Ramos (cell line): ENCODE data around the gene HSD11B1L.
"Not testable (repeated sequence)": the region's sequence is repeated elsewhere in the genome, so short reads cannot be mapped to it uniquely, and the experiment has no call there.

Experiments
- in situ Hi-C: fragments of 300-500 bp; cut with MboI; formaldehyde crosslinking; loops from one replicate; pipeline ENCODE4 v1.14.3; 2022; ENCODE audit warnings: low sequenced_read_pairs; ENCODE audit not compliant: unreplicated experiment

The HSD11B1L gene

GRCh38 chr19:5697890-5698634 lies 17.2 kb downstream of the HSD11B1L start:
- in situ Hi-C loops: no loop called here

- in situ Hi-C loops: no loop called here
These were observed 18.0 kb downstream of the HSD11B1L start for GRCh38 chr19:5698635-5699422.

GRCh38 chr19:5700455-5701092 lies 19.7 kb downstream of the HSD11B1L start:
- in situ Hi-C loops: no loop called here

DNA sequence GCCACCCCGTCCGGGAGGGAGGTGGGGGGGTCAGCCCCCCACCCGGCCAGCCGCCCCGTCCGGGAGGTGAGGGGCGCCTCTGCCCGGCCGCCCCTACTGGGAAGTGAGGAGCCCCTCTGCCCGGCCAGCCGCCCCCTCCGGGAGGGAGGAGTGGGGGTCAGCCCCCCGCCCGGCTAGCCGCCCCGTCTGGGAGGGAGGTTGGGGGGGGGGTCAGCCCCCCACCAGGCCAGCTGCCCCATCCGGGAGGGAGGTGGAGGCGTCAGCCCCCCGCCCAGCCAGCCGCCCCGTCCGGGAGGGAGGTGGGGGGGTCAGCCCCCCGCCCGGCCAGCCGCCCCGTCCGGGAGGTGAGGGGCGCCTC lies 21.2 kb downstream of the HSD11B1L start:
- in situ Hi-C loops: not testable (repeated sequence)

GRCh38 chr19:5703819-5704818 lies 23.3 kb downstream of the HSD11B1L start:
- in situ Hi-C loops: no loop called here

GRCh38 chr19:5705552-5705951 lies 24.7 kb downstream of the HSD11B1L start:
- in situ Hi-C loops: no loop called here

- in situ Hi-C loops: no loop called here
These were observed 26.2 kb downstream of the HSD11B1L start for GRCh38 chr19:5706876-5707573.

DNA sequence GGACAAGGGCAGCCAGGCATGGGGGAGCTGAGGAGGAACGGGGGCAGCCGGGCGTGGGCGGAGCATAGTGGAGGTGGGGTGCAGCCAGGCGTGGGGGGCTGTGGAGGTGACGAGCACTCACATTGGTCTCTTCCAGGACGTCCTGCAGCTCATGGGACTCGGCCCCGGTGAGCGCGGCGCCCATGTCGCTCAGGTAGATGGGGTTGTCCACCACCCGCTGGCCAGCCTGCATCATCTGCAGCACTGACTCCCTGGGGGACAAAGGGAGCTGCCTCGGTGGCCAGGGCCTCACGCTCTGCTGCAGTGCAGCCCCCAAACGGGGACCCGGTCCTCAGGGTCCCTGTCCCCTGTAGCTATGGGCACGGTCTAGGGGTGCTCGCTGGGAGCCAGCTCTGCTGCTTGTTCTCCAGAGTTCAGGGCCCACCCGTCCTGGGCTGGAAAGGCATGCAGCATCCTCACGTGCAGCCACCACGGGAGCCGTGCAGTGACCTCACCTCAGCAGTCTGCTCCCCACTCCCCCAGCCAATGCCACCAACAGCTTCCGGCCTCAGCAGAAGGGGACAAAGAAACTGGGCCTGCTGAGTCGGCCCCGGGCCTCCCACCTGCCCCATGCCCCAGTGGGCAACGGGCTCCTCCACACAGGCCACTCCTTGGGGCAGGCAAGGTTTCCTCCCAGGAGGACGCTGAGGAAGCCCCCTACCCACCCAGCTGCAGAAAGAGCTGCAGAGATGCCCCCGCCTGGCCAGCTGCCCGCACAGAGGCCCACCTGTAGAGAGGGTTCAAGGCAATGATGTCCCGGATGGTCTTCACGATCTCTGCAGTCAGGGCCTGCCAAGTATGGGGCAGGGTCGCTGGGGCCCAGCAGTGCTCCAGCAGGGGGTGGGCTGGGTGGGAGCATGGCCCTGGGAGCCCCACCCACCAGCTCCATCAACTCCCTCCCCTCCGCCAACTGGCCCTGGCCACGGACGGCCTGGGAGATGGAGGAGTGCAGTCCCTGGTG lies 27.0 kb downstream of the HSD11B1L start:
- in situ Hi-C loops: no loop called here

DNA sequence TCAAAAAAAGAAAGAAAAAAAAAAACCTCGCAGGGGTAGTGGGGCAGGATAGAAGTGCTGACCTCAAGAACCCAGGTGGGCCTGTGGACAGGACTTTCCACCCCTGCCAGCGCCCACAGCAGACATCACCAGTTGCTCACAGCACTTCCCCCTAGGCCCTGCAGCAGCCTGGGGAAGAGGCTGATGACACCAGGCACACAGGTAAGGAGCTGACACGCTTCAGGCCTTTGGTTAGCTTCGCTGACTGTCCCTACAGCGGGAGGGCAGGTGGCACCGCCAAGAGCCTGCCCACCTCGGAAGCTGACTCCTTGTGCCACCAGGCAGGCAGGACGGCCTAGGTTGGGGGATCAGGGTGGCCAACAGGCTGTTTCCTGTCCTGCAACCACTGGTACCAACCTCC lies 30.2 kb downstream of the HSD11B1L start:
- in situ Hi-C loops: no loop called here

GRCh38 chr19:5711713-5712161 lies 30.9 kb downstream of the HSD11B1L start:
- in situ Hi-C loops: no loop called here

GRCh38 chr19:5713228-5713627 lies 32.4 kb downstream of the HSD11B1L start:
- in situ Hi-C loops: no loop called here

GRCh38 chr19:5714816-5715215 lies 34.0 kb downstream of the HSD11B1L start:
- in situ Hi-C loops: no loop called here

DNA sequence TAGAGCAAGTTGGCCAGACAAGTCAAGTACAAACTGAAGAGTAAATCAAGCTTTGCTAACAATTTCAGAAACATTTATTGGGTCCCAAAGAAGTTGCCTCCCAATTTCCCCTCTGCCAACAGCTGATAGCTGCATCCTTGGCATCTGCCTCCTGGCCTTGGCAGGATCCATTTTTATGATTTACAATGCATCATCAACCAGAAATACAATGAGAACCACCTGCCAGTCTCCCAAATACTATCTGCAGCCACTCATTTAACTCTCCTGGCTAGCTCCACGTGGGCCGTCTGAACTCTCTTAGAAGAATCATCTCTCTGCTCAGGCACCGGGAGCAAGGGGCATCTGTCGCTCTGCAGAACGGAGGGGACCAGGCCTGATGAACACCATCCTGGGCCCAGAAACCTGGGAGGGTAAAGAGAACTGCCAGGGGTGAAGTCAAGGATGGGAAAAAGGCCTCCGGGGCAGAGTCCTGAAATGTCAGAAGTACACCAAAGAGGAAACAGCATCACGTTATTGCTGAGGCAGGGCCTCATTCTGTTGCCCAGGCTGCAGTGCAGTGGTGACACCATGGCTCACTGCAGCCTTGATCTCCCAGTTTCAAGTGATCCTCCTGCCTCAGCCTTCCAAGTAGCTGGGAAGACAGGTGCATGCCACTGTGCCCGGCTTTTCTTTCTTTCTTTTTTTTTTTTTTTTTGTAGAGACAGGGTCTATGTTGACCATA lies 36.5 kb downstream of the HSD11B1L start:
- in situ Hi-C loops: no loop called here

GRCh38 chr19:5718037-5718578 lies 37.3 kb downstream of the HSD11B1L start:
- in situ Hi-C loops: no loop called here

- in situ Hi-C loops: no loop called here
These were observed 37.9 kb downstream of the HSD11B1L start for GRCh38 chr19:5718579-5719273.

DNA sequence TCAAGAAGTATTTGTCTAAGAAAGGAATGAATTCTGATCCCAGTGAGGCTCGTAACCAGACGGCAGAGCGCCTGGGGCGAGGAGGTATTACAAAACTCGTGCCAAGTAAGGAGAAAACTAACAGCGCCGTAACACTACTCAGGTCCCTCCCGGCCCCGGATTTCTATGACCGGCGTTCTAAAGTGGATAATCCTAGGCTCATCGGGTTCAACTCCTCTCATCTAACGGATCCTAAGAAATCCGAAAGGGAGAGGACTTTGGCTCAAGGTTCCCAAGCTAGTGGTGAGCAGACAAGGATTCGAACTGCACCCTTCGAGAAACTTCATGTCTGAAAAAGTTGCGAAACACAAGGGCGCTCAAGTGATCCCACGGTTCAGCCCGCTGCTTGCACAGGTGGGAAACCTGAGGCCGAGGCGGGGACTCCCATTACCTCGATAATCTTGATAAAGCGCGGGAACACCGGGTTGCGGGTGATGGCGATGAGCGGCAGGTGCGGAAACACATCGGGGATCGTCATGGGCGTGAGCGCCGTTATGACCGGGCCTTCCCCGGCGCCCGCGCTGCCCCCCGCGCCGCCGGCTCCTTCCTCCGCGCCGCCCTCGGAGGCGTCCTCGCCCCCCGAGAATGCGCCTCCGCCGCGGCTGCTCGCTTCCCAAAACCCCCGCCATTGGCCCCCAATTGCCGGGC lies 38.6 kb downstream of the HSD11B1L start:
- in situ Hi-C loops: no loop called here
